Endothelial cell of umbilical vein (primary cell): ENCODE measurements around the gene PPP1R26.

Experiments
- EZH2 ChIP-seq: IDR thresholded peaks from 2 replicates; pipeline ENCODE4 v1.6.1; 2012; ENCODE audit warnings: borderline replicate concordance, low read depth, mild to moderate bottlenecking, moderate library complexity, low read length, inconsistent platforms; ENCODE audit not compliant: severe bottlenecking
- FOS ChIP-seq: IDR thresholded peaks from 2 replicates; pipeline ENCODE4 v1.6.1; 2011; ENCODE audit warnings: mild to moderate bottlenecking, low read length, moderate library complexity, borderline replicate concordance; ENCODE audit not compliant: insufficient read depth
- JUN ChIP-seq: IDR thresholded peaks from 2 replicates; pipeline ENCODE4 v1.6.1; 2011; ENCODE audit warnings: borderline replicate concordance, low read depth; ENCODE audit not compliant: insufficient read length, insufficient read depth
- MYC ChIP-seq: IDR thresholded peaks from one replicate; pipeline ENCODE4 v1.6.1; 2011; ENCODE audit warnings: mild to moderate bottlenecking, low read depth, low read length
- POLR2A ChIP-seq: IDR thresholded peaks from 2 replicates; pipeline ENCODE4 v1.6.1; 2012; ENCODE audit warnings: low read depth, mild to moderate bottlenecking, control low read depth, low read length
- POLR2AphosphoS5 ChIP-seq: IDR thresholded peaks from 2 replicates; pipeline ENCODE4 v1.6.1; 2012; ENCODE audit warnings: low read depth, mild to moderate bottlenecking, control low read depth, low read length, moderate library complexity; ENCODE audit not compliant: insufficient read depth
- TF ChIP-seq, protein P1 (sequence below), 2 donors: IDR thresholded peaks; 1 replicate in 1 of 2; 2 replicates in 1 of 2; pipeline ENCODE4 v1.5.1; 2011; ENCODE audit warnings: low read length in 2 of 2, mild to moderate bottlenecking in 2 of 2, moderate library complexity in 2 of 2, control low read depth in 1 of 2, inconsistent platforms in 1 of 2, low read depth in 1 of 2; ENCODE audit not compliant: insufficient read depth in 1 of 2; ENCODE audit errors: extremely low read depth in 1 of 2
- TF ChIP-seq, protein P2 (sequence below): IDR thresholded peaks from 2 replicates; pipeline ENCODE4 v1.6.1; 2011; ENCODE audit not compliant: insufficient read depth, insufficient read length

DNA sequence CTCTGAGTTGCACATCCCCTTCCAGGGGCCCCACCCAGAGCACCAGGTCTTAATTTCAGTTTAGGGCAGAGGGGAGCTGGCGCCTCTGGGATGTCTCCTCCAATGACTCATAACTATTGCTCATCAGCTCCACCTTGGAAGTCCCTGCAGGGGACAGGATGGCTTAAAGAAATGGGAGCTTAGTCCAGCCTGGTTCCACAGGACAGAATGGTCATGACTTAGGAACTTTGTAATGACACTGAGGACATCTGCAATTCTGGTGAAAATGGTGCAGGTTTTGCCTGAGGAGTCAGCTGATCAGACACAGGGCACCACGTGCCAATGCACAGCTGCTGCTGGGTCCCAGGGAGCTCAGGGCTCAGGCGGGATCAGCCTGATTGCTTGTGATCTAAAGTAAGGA, 16.4 kb upstream of the PPP1R26 start:
- TF ChIP-seq, protein P1, sequence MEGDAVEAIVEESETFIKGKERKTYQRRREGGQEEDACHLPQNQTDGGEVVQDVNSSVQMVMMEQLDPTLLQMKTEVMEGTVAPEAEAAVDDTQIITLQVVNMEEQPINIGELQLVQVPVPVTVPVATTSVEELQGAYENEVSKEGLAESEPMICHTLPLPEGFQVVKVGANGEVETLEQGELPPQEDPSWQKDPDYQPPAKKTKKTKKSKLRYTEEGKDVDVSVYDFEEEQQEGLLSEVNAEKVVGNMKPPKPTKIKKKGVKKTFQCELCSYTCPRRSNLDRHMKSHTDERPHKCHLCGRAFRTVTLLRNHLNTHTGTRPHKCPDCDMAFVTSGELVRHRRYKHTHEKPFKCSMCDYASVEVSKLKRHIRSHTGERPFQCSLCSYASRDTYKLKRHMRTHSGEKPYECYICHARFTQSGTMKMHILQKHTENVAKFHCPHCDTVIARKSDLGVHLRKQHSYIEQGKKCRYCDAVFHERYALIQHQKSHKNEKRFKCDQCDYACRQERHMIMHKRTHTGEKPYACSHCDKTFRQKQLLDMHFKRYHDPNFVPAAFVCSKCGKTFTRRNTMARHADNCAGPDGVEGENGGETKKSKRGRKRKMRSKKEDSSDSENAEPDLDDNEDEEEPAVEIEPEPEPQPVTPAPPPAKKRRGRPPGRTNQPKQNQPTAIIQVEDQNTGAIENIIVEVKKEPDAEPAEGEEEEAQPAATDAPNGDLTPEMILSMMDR (IDR thresholded peaks at IDR 0.05; ENCODE audit: extremely low read depth in 1 of 2, insufficient read depth in 1 of 2, low read depth in 1 of 2, low read length in 2 of 2) = no peak
- TF ChIP-seq, protein P2, sequence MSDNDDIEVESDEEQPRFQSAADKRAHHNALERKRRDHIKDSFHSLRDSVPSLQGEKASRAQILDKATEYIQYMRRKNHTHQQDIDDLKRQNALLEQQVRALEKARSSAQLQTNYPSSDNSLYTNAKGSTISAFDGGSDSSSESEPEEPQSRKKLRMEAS = no peak
- TF ChIP-seq POLR2AphosphoS5 (no peak), EZH2 (no peak), POLR2A (no peak), JUN (no peak), FOS (no peak), MYC (no peak)
